Fibroblast of mammary gland (primary cell): Measurements from ENCODE around the gene ERICH2.
A peak's percentile ranks its signal among the peaks of the same experiment; 100 is the strongest.
"Not testable (repeated sequence)": the region's sequence is repeated elsewhere in the genome, so short reads cannot be mapped to it uniquely, and the experiment has no call there.

Experiments
- DNase-seq: peaks from one replicate; pipeline ENCODE4 v3.0.0-alpha.2; 2010; ENCODE audit warnings: low read depth
- H3K4me3 ChIP-seq: 2 replicates; pipeline ENCODE4 v1.5.1; 2011; ENCODE audit warnings: low read depth, mild to moderate bottlenecking, low read length, moderate library complexity; ENCODE audit not compliant: control insufficient read depth
- CTCF ChIP-seq: conservative IDR thresholded peaks from 2 replicates; pipeline ENCODE4 v1.5.1; 2011; ENCODE audit warnings: low read depth, low read length, inconsistent platforms; ENCODE audit not compliant: control insufficient read depth, insufficient read depth

The ERICH2 gene

DNA sequence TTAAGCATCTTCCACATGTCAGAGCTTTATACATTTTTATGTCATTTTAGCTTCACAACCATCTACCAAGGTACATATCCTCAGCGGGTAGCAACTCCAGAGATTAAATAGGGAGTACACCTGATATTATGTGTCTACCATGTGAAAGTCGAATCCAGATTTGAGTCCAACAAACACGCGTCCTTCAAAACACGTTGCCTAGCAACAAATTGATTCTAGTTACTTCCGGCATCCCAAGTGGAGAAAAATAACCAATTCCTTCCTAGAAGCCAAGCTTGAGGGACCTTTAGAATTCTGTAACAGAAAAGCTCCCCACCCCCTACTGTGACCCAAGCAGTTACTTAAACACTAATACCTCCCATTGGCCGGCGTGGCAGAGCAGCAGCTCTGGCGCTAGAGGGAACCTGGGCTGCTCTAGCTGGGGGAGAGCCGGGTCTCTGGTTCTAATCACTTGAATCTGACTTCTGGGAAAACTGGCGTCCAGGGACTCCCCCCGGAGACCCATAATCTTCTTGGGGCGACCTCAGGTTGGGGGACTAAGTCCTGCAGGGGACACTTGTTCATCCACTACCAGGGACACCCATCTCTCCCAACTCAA is at the start of gene ERICH2:
Gene ERICH2, plus strand, starts transcription at position 371 of the 598 bp plus-strand sequence. CDS start 304 bp downstream, outside the sequence.
- peak; percentile 28 for TF ChIP-seq CTCF
- DNase-seq, result peak; percentile 50
- peak within 1 kb of the TSS; percentile 76 for H3K4me3 ChIP-seq

- no peak for DNase-seq
- no peak for TF ChIP-seq CTCF
- no peak overlapping the region for H3K4me3 ChIP-seq
Measured at GRCh38 chr2:170721678-170722077, 48.5 kb upstream of the ERICH2 start.

GRCh38 chr2:170722301-170722700 is 47.9 kb upstream of the ERICH2 start:
- no peak overlapping the region for H3K4me3 ChIP-seq
- DNase-seq, result no peak
- TF ChIP-seq CTCF, result no peak

- TF ChIP-seq CTCF, result no peak
Measured at GRCh38 chr2:170723446-170723958, 46.7 kb upstream of the ERICH2 start.

DNA sequence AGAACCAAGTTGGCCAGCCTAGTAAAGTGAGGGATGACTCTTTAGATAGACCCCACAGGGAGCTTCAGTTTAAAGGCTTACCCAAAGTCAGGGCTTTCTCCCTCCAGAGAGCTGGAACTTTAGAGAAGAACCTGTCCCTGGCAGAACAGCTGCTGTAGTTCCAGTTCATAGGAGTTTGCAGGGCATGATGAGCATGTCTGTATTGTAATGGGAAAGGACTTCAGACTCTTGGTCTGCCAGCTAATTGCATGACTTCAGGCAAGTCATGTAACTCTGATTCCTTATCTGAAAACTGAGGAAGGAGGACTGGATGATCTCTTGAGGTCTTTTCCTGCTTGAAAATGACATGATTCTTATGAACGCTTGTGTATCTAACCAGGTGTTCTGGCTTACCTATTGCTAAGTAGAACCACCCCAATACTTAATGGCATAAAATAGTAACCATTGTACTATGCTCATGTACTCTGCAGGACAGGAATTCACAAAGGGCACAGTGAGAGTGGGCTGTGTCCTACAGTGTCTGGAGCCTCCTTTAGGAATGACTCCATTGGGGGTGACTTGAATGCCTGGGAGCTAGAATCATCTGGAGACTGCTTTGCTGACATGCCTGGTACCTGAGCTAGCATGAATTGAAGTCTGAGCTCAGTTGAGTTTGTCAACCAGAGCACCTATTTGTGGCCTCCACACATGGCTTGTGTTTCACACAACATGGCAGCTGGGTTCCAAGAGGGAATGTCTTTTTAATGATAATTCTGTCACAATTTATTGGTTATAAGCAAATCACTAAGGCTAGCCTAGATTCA is 36.2 kb upstream of the ERICH2 start:
- no peak for DNase-seq
- no peak for TF ChIP-seq CTCF

More at GRCh38 chr2:170723446-170723958, 46.7 kb upstream of the ERICH2 start:
- H3K4me3 ChIP-seq, result no peak overlapping the region
- no peak for DNase-seq

GRCh38 chr2:170734601-170735000 is 35.6 kb upstream of the ERICH2 start:
- H3K4me3 ChIP-seq, DNase-seq: not testable (repeated sequence)

More for the DNA sequence above, 36.2 kb upstream of the ERICH2 start:
- H3K4me3 ChIP-seq, result no peak overlapping the region

- no peak for DNase-seq
- TF ChIP-seq CTCF, result no peak
Measured at GRCh38 chr2:170736628-170737027, 33.5 kb upstream of the ERICH2 start.

More at GRCh38 chr2:170736628-170737027, 33.5 kb upstream of the ERICH2 start:
- no peak overlapping the region for H3K4me3 ChIP-seq
